Right renal pelvis (tissue), 4 donors: ENCODE results near the gene BATF. TPM values are rescaled to one million over a fixed set of nuclear protein-coding genes. Genes with fewer than 3 reads are reported as not detected.
"Not testable (repeated sequence)": the region's sequence is repeated elsewhere in the genome, so short reads cannot be mapped to it uniquely, and the experiment has no call there.

Source experiments
- DNase-seq, 4 donors: peaks; one replicate each; pipeline ENCODE4 v3.0.0-alpha.2; 2013; ENCODE audit warnings: low read depth in 4 of 4, low spot score in 3 of 4, missing footprints in 1 of 4
- polyA plus RNA-seq, 4 donors: library from polyadenylated mRNA; unstranded; fragments of 120-200 nt; gene quantifications; one replicate each; pipeline ENCODE4 v1.2.1, GENCODE V29; 2013; ENCODE audit not compliant: insufficient read length in 4 of 4

BATF gene, protein sequence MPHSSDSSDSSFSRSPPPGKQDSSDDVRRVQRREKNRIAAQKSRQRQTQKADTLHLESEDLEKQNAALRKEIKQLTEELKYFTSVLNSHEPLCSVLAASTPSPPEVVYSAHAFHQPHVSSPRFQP
- polyA plus RNA-seq = under 1 TPM in 3 of 4 donors, not detected in 1; 0.50 to 1.00 (median 0.97) TPM

DNA sequence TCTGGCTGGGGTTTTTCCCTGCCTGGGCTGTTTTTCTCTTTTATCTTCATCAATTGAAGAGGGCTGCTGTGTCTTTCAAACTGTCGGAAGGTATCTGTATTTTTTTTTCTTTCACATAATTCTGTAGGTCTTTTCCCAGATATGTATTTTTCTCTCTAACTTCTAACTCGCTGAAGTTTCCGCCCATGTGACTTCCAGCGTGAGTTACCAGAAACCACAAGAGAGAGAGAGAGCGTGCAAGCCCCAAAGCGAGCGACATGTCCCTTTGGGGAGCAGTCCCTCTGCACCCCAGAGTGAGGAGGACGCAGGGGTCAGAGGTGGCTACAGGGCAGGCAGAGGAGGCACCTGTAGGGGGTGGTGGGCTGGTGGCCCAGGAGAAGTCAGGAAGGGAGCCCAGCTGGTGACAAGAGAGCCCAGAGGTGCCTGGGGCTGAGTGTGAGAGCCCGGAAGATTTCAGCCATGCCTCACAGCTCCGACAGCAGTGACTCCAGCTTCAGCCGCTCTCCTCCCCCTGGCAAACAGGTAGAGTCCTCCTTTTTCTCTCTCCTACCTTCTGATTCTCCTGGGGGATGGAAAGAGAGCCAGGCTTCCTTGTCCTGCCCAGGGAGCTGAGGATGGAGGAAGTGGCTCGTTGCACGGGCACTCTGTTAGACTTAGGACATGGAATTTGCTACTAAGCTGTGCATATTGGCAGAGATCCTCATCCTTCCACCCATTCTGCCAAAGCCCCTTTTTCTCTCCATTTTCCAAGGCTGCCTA is at the start of gene BATF:
Gene BATF, plus strand, starts transcription at position 246 of the 759 bp plus-strand sequence. Its CDS starts 214 bp downstream, at position 460.
- DNase-seq = no peak

DNA sequence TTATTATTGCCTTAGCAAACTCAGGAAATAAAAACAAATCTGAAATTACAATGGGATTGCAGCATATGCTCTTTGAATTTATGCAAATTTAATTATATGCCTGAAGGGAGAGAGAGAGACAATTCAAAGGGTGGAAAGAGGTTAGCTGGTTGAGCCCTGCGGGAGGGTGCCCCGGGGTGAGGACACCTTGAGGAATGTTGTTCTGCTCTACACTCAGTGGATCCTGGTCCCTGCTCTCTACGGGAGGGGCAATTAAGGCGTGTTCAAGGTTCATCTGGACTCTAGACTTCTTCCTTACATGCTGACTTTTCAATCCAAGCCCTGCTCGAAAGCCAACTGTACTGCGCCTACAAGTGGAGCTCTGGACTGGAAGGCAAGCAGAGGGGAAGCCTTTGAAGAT is 48.1 kb upstream of the BATF start:
- not testable (repeated sequence) for DNase-seq

DNA sequence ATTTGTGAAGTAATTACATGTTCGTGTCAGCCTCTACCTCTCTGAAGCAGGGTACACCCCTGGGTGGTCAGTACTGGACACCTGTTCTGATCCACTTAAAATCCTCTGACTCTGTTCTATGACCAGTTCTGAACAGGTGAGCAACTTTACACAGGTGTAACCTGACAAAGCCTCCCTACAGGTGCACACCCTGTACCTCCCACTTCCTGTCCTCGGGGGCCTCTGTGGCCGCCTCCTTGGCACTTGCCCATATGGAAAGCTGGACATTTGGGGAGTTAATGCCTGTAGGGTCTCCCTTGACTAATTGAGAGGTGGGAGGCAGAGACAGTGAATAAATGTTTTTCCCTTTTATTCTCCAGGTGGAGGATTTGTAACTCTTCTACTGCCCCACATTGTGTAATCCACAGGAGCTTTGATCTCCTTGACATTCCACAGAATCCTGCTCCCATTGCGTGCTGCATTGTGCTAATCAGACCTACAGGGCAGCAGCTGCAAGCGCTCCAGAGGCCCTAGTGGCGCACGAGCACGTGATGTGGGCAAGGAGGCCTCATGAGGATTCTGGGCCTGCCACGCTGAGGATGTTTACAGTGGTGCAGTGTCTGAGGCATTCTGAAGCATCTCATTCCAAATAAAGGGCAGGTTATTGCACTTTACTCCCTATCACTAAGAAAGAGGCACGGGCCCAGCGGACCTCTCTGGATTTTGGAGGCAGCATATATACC is 45.8 kb upstream of the BATF start:
- DNase-seq = no peak

DNA sequence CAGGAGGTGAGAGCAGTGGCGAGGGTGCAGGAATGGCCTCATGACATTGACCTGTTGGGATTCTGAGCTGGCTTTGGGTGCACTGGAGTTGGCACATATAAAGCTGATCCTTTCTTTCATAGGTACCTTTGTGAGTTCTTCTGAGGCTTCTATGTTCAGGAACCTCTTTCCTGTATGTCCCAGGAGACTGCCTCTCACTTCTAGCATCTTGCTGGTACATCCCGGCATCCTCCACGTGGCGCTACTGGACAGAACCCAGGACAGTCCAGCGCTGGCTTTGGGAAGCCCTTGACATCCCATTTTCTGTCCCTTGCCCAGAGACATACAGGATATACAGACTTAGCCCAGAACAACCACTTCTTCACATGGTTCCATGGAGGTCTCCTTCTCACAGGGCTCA is 44.4 kb upstream of the BATF start:
- DNase-seq = no peak

DNA sequence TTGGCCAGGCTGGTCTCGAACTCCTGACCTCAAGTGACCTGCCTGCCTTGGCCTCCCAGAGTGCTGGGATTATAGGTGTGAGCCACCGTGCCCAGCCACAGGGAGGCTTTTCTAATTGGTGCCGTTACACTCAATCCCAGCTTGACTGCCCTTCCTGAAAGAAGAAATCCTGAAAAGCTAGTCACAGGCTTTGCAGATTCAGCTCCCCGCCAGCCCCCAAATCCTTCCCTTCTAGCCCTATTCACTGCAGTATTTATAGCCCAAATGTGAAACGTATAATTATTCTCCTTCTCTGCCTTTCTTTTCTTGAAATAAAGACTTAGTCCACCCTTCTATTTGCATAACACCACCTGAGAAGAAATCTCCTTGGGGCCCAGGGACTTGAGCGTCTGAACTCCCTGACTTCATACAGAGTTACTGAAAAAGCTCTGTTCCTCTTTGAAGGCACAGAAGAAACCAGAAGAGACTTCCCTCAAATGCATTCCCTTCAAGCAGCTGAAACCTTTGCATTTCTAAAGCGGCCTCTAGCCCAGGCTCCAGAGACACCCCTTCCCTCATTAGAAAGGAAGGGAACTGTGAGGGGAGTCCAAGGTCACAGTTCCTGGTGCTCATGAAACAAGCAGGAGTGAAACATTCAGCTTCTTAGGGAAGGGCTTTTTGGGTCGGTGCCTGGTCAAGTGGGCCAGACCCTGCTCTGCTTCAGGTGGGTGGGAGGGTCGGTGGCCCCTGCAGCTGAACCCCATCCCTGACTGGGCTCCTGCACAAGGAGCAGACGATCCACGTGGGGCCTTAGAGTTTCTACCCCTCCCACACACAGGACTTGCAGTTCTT is 42.3 kb upstream of the BATF start:
- DNase-seq = no peak

DNA sequence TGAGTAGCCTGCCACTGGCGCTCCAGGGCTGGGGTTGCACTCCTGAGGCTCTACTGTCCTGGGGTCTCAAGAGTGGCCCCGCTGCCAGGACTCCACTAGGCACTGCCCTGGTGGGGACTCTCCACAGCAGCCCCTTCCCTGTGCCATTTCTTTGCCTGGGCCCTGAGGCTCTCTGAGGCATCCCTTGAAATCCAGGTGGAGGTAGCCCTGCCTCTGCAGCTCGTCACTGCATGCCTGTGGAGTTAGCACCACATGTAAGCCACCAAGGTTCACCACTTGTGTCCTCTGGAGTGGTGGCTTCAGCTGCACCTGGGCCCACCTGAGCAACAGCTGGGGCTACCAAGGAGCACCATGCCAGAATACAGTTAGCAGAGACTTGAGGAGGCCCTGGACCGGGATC is 39.9 kb upstream of the BATF start:
- no peak for DNase-seq

DNA sequence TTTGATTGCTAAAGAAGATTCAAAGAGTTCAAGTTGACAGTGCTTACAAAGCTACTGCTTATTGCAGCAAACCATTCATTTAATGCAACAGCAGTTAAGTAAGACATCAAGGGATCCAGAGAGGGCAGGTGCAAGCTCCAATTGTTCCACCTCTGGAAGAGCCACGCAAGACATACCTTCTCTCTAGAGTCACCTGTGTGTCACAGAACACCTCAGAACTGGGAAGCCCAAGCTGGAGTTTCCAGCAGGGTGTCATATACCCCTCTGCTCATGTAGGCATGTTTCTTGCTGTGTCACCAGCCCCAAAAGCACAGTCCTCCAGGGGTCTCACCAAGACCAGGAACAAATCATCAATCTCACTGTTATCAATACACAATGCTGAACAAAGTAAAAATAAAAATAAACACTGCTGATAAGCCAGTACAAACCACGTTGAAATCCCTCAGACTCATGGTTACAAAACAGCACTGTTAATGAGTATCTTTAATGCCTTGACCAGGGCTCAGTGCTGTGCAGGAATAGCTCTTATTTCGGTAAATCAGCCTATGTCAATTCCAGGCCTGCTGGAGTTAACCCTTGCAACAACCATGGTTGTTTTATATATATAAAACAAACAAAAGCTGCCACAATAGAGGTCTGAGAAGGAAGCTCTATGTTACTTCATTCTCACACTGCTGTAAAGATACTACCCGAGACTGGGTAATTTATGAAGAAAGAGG is 37.4 kb upstream of the BATF start:
- no peak for DNase-seq

DNA sequence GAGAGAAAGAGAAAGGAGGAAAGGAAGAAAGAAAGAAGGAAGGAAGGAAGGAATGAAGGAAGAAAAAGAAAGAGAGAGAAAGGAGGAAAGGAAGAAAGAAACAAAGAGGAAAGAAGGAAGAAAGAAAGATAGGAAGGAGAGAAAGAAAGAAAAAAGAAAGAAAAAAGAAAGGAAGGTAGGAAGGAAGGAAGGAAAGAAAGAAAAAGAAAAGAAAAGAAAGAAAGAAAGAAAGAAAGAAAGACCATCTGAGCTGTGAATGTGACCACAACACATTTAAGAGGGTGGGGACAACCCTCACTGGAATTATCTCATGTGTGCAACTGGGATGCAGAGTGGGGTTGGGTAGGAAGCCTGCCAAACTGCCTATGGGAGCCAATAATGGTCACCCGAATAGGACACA is 36.0 kb upstream of the BATF start:
- no peak for DNase-seq

DNA sequence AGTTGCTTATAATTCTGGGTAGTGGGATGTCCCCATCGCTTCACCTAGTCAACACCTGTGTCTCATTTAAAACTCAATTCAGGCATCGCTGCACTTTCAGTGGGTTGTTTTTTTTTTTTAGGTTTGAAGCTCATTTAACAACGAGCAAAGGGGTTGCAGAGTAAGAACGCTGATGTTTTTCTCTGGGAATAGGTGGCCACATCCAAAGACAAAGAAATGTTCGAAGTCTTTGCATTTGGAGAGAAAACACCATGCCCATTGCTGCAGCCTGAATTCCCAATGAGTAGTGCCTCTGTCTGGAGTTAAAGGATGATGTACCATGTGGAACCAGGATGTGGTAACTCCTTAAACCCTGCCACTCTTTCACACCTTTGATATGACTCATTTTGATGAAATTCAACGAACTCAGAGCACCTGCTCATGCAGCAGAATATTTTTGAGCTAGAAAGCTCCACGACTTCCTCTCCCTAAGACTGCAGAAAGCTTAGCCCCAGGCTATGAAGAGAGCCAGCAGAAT is 35.1 kb upstream of the BATF start:
- DNase-seq = no peak

DNA sequence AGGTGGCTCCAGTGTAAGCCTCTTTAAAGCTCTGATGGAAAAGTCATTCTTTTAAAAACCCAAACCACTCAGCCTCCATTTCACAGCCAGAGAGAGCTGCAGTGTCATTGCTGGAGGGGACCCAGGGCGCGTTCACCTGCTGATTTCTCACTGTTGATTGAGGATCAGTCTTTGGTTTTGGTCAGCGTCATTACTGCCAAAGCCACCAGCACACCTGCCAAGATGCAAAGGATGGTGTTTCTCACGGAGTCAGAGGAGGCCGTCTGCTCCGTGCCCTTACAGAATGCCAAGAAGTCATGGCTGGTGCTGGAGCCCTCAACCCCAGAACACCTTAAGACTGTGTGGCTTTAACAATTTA is 32.8 kb upstream of the BATF start:
- DNase-seq = no peak

DNA sequence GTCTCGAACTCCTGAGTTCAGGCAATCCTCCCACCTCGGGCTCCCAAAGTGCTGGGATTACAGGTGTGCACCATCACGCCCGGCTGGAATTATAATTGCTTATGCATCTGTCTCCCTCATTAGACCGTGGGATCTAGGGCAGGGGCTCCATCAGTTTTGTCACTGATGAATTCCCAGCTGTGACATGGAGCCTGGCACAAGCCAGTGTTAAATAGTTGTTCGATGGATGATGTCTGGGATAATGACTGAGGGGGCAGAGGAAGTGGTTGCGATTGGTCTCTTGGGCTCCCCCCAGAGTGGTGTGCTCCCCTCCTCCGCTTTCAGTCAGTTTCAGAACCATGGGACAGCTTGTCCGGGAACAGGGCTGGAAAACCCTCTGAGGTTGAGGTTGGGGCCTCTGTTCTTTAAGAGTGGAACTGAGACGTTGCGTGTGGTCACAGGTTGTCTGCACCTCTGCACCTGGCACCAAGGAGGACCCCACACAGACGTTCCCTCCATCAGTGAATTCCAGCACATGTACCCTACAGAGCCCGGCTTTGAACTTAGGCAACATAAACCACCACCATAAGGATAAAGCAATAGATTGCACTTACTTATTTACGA is 30.8 kb upstream of the BATF start:
- DNase-seq = no peak

DNA sequence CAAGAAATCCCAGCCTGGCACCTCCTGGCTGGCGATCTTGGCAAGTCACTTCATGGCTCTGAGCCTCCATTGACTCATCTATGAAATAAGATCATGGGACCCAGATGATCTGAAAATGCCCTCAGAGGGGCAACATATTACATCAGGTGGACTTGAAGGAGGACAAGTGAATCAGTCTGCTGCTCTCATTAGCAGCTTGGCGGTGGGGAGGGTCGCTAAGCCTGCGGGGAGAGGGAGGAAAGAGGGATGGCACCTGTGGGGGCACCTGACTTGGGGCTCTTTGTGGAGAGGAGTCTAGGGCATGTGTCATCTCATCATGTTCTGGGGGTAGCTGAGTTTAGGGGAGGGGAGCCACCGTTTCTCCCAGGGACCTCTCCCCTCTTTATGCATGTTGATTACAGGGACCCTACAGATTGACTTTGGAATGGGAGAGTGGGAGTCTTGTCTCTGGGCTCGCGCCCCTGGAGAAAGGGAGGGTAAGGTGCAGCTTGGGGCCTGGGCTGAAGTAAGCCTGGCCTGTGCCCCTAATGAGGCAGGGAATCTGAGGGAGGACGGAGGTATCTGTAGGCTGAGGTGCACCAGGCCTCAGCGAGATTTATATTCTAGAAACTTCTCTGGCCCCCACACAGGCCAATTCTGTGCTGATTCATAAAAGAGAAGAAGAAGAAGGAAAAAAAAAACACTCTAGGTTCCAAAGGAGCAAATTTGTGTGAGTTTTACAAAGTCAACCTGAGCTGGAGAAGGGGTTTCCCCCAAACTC is 29.3 kb upstream of the BATF start:
- DNase-seq = no peak

DNA sequence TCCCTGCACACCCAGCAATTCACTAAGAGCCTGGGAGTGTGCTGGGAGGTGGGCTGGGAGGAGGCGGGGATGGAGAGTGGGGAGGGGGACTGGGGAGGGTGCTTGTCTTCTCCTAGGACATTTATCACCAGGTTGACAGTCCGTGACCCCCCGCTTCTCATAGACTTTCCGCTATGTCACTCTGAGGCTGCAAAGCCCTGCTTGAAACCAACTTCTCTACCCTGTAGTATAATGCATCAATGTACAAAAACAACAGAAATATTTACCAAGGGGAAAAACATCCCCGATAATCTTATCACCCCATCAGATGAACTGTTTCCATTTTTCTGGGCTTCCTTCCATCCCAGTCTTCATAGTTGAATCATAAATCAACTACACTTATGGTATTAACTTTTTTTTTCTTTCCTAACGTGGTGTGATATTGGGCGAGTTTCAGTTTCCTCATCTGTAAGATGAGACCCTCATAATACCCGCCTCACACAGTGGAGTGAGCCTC is 28.6 kb upstream of the BATF start:
- DNase-seq = no peak

DNA sequence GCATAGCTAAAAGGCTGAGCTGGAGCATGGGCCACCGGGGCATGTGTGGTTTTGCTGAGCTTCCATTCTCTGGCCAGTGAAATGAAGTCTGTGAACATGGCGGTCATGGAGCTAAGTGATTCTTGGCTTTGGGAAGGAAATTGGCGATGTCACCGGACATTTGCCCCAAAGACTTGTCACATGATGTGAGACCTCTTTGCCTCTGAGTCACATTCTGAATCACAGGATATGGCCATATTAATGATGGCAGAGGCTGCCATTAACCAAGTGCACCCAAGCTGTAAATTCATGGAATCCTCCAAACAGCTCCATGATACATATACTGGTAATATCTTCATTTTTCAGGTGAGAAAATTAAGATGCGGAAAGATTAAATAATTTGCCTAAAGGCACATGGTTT is 27.4 kb upstream of the BATF start:
- no peak for DNase-seq

DNA sequence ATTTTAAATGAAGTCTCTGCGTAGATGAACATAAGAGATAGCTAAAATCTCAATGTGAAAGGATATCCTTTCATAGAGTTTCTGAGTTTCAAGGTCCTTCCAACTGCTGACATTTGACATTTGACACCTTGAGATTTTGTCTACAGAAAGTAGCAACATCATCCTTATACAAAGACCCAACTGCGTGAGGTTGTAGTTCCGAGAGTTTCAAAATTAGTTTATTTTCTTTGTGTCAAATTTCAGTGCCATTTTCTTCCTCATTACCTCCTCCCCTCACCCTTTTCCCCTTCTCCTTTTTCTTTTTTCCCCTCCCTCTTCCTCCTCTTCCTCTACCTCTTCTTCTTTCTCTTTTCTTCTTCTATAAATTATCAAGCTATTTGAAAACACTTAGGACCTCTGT is 26.9 kb upstream of the BATF start:
- DNase-seq = no peak

DNA sequence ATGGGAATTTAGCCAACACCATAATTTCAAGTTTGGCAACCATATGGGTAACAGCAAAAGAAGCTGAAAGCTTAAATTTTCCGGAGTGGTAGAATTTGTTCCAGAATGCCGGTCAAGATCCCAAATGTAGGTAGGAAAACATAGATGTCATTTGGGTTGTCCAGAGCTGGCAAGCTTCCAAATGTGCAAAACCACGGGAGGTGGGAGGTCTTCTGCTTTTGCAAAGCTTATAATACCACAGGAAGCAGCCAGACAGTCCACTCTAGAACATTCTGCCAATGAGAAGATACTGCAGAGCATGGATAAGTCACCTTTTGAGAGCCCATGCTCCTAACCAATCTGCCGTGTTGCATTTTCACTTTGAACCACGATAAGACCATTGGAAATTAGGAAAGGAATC is 26.4 kb upstream of the BATF start:
- no peak for DNase-seq

DNA sequence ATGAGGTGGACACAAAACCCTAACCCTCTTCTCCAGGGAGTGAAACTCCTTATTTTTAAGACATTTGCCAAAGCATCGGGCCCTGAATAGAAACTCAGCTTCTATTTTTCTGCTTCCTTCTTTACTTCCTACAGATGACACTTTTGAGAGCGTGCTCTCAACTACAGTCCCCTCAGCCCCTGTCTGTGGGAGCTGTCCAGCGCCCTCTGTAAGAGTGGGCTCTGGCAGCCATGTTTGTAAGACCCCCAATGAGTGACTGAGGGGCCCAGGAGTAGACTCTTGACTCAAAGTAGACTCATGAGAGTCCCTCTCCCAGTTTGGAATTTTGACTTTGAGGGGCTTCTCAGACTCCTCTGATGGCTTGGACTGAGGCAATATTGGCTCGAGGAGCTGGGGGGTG is 25.5 kb upstream of the BATF start:
- no peak for DNase-seq

DNA sequence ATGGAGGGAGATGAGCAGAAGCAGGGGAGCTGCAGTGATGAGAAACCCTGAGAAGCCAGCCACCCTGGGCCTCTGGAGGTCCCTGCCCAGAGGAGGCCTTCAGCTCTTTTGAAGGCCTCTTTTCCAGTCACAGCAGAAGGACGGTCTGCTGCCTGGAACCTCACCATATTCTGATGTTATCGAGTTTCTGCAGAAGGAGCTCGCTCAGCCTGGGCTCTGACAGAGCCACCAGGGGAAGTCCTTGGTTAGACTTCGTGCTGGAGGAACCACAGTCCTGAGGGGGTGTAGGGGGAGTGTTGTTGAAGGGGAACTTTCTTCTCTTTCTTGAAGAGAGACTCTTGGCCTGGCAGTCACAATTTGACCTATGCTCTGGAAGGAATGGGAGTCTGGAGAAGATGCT is 25.1 kb upstream of the BATF start:
- DNase-seq = no peak

DNA sequence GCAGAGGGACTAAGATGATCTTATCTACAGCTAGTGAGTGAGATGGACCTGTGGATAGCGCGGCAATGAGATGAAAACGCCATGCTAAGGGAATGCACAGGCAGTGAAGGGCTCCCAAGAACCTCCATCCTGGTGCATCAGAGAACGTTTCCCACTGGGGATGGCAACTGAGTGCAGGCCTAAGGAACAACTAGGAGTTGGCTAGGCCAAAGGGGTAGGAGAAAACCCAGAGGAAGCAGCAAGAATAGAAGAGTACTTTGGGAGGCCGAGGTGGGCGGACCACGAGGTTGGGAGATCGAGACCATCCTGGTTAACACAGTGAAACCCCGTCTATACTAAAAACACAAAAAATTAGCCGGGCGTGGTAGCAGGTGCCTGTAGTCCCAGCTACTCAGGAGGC is 24.6 kb upstream of the BATF start:
- no peak for DNase-seq
